ENCODE data around the gene GALK1.

DNA sequence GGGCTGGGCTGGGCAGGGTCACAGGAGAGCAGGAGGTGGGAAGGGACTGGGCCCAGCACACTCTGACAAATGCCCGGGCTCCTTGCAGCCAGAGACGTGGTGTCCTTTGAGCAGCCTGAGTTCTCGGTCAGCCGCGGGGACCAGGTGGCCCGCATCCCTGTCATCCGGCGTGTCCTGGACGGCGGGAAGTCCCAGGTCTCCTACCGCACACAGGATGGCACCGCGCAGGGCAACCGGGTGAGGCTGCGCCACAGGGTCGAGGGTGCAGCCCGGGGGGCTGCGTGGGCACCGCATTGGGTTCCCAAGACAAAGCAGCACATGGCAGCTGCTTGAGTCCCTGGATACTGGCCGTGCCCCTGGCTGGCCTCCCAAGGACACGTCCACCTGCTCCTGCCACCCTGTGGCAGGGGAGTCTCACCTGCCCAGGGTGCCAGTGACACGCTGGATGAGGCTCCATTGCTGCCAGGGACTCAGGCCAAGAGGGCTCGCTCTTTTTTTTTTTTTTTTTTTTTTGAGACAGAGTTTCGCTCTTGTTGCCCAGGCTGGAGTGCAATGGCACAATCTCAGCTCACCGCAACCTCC lies 21.3 kb downstream of the GALK1 start:
- TF ChIP-seq POLR2A (IDR thresholded peaks at IDR 0.05) (no peak), EP300 (IDR thresholded peaks at IDR 0.05; ENCODE audit: low read depth) (no peak), POLR2AphosphoS5 (IDR thresholded peaks at IDR 0.05) (no peak)
- TF ChIP-seq, protein P1, sequence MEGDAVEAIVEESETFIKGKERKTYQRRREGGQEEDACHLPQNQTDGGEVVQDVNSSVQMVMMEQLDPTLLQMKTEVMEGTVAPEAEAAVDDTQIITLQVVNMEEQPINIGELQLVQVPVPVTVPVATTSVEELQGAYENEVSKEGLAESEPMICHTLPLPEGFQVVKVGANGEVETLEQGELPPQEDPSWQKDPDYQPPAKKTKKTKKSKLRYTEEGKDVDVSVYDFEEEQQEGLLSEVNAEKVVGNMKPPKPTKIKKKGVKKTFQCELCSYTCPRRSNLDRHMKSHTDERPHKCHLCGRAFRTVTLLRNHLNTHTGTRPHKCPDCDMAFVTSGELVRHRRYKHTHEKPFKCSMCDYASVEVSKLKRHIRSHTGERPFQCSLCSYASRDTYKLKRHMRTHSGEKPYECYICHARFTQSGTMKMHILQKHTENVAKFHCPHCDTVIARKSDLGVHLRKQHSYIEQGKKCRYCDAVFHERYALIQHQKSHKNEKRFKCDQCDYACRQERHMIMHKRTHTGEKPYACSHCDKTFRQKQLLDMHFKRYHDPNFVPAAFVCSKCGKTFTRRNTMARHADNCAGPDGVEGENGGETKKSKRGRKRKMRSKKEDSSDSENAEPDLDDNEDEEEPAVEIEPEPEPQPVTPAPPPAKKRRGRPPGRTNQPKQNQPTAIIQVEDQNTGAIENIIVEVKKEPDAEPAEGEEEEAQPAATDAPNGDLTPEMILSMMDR (IDR thresholded peaks at IDR 0.05) = no peak

Data from transverse colon (tissue), 4 donors.